HCEC 1CT (cell line): ENCODE measurements around the gene ALKBH3.

Source experiments
- DNase-seq: peaks from one replicate; pipeline ENCODE4 v3.0.0-alpha.2; 2017

The ALKBH3 gene

DNA sequence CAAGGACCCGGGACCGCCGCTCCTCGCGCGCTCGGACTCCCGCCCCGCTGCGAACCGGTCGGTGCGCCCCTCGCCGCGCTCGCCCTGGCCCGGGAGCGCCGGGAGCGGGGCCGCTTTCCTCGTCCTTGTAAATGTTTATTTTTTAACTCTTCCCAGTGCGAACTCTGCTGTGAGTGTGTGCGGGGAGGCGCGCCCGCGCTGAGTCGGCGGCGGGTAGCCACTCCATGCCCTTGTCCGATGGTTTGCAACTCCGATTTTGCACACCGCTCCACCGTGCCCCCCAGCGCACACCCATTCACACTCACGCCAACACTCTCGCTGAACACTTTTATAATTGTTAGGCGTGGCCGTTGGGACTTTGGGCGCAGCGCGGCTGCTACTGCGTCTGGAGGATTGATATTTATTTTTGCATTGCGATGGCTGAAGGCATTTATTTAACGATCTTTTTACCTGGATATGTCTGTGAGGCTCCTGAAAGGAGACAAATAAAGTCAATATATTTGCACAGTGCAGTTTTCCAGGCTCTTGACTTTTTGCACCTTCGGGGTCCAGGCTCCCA is 62.8 kb downstream of the ALKBH3 start:
- DNase-seq = no peak

DNA sequence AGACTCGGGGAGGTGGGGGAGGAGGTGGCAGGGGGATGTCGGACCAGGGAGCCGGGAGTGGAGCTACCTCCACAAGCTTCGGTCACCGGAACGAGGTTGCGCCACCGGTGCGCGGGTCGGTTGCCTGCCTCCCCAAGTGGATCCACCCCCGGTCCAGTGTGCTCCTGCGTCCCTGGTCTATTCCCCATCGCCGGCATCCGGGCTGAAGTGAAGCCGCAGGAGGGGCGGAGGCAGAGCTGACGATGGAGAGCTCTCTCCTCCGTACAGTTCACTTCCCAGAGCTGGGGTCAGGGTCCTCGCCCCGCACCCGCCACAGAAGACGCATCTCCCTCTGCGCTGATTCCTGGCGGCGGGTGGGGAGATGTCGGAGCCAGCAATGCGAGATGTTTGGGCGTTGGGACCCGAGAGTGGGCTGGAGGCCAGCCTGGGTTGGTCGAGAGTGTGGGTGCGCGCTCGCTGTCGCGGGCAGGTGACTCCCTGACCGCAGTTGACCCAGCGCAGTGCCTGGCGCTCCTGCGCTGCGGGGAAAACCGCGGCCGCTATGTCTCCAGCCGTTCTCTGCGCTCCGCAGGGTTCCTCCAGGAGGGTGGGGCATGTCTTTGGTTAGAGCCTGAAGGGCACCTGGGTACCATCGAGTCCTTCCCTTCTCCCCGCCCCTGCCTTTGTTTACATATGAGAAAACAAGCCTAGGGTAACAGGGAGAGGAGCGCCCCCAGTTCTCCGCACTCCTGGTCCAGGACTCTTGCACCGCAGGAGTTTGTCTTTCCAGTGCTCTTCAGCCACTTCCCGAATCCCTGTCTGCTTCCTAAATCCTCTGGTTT is 63.5 kb downstream of the ALKBH3 start:
- DNase-seq = no peak

DNA sequence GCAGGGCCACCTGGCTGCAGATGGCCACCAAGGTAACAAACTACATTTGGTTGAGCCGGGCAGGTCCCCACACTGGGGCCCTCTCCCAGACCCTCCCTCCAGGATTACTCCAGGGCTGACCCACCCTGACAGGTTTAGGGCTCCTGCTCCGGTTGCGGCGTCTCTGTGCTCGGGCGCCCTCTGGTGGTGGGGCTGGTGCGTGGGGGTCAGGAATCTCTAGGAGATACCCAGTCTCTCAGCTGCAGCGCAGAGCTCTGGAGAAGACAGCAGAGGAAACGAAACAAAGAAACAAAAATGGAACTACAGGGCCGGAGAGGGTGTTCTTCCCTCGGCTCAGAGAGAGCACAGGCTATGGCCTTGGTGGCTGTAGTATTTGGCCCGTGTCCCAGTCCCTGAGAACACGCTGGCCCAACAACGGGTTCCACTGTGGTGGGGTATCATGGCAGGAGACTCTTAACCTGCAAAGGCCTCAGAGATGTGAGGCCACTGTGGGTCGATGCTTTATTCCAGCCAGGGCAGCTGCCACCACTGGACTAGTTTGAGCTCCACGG is 64.2 kb downstream of the ALKBH3 start:
- no peak for DNase-seq

DNA sequence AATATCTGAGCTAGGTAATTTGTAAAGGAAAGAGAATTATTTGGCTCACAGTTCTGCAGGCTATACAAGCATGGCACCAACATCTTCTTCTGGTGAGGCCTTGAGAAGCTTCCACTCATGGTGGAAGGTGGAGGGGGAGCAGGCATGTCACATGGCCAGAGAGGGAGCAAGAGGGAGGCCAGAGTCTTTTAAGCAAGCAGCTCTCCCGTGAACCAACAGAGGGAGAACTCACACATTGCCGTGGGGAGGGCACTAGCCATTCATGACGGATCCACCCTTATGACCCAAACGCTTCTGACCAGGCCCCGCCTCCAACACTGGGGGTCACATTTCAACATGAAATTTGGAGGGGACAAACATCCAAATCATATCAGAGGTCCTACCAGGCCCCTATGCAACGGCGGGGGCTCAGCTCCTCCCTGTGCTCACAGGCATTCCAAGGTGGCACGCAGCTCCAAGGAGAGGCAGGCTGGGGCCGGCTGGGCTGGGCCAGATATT is 66.4 kb downstream of the ALKBH3 start:
- DNase-seq = peak; percentile 67

DNA sequence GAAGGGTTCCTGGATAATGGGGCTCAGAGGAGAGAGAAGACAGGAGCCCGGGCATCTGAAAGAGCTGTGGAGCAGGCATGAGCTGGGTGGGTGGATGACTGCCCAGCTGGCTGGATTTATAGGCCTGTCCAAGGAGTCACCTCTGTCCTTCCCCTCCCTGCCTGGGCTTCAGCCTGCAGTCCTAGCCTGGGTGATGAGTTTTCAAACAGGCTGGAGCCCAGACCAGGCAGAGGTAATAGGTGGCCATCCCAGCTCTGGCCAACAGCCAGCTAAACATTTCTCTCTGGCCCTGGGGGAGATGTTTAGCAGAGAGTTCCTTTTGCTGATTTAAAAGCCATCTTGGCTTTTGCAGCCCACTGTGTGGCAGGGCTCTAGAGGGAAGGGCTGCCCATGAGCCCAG is 67.2 kb downstream of the ALKBH3 start:
- no peak for DNase-seq

DNA sequence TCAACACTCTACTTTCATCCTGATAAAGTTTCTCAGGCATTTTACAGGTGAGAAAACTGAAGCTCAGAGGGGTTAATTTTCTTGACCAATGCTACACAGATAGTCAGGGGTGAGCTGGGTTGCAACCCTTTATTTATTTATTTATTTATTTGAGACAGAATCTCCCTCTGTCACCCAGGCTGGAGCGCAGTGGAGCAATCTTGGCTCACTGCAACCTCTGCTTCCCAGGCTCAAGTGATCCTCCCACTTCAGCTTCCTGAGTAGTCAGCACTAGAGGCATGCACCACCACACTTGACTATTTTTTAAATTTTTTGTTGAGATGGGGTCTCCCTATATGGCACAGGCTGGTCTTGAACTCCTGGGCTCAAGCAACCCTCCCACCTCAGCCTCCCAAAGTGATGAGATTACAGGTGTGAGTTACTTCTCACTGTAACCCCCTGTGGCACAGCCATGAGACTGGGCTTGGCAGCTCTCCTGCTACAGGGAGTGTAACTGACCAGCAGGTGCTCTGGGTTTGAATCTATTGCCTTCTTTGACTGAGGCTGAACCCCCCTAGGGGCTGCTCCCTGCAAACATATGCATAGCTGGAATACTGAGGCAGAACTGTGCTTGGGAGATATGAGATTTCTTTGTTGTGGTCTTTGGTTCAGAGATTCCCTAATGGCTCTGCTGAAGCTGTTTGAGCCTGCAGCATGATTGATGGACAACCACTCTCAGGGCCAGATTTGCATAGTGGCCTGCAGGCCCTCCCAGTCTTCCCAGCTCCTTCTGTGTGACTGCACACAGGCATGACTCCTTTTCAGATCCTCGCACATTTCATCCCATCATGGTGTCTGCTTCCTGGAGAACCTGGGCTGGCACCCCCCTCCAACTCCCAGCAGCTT is 68.0 kb downstream of the ALKBH3 start:
- no peak for DNase-seq

GRCh38 chr11:43950311-43950855 is 69.8 kb downstream of the ALKBH3 start:
- DNase-seq = no peak

GRCh38 chr11:43951231-43951630 is 70.6 kb downstream of the ALKBH3 start:
- DNase-seq = no peak

GRCh38 chr11:43952020-43952400 is 71.4 kb downstream of the ALKBH3 start:
- DNase-seq = no peak

DNA sequence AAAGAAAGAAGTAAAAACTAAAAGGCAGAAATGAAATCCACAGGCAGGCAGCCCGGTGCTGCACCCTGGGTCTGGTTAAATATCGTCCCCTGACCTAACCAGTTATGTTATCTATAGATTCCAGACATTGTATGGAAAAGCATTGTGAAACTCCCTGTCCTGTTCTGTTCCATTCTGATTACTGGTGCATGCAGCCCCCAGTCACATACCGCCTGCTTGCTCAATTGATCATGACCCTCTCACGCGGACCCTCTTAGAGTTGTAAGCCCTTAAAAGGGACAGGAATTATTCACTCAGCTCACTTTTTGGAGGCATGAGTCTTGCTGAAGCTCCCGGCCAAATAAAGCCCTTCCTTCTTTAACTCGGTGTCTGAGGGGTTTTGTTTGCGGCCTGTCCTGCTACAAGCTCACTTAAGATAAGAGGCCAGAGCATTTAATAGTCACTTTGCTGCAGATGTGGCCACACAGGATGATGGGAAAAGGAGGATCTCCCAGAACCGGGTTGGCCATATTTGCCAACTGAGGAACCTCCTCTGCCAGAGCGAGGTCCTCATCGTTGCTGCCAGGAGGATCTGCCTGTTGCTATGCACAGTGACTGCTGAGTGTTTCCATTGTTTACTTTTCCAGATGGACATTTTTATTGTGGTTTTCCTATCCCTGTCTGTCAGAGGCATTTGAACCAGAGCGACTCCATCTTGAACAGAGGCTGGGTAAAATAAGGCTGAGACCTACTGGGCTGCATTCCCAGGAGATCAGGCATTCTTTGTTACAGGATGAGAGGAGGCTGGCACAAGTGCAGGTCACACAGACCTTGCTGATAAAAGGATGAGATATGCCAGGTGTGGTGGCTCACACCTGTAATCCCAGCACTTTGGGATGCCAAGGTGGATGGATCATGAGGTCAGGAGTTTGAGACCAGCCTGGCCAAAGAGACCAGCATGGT is 72.0 kb downstream of the ALKBH3 start:
- DNase-seq = no peak

DNA sequence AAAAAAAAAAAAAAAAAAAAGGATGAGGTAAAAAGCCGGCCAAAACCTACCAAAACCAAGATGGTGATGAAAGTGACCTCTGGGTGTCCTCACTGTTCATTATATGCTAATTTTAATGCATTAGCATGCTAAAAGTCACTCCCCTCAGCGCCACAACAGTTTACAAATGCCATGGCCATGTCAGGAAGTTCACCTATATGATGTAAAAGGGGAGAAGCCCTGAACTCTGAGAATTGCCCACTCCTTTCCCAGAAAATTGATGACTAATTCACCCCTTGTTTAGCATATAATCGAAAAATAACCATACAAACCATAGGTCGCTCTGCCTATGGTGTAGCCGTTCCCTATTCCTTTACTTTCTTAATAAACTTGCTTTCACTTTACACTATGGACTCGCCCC is 72.9 kb downstream of the ALKBH3 start:
- DNase-seq = no peak

DNA sequence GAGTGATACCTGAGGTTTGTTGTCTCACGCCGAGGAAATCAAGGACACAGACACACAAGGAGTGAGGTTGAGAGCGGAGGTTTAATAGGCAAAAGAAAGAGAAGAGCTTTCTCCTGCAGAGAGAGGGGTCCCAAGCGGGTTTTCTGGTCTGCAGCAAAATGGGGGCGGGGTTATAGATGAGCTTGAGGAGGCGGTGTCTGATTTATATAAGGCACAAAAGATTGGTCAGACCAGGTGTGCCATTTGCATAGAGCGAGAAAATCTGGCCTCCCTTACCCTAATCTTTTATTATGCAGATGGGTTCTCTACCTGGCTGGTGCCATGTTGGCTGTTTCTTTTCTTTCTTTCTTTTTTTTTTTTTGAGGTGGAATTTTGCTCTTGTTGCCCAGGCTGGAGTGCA is 73.6 kb downstream of the ALKBH3 start:
- DNase-seq = no peak

- DNase-seq = peak; percentile 82
Measured at GRCh38 chr11:43955381-43956118, 74.9 kb downstream of the ALKBH3 start.

DNA sequence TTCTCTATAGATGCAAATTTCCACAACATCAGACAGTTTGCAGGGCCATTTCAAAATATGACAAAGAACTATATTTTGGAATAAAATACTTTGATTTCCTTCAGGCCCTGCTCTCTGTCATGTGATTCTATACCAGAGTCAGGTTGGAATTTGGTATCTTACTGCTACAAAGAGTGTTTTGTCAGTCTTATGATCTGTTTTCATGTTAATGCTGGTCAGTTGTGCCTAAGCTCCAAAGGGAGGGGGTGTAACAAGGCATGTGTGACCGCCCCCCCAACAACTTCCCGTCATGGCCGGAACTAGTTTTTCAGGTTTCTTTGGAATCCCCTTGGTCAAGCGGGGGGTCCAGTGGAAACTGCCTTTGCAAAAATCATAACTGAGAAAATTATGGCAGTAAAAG is 76.9 kb downstream of the ALKBH3 start:
- no peak for DNase-seq

- DNase-seq = no peak
Measured at GRCh38 chr11:43959321-43959995, 78.8 kb downstream of the ALKBH3 start.

DNA sequence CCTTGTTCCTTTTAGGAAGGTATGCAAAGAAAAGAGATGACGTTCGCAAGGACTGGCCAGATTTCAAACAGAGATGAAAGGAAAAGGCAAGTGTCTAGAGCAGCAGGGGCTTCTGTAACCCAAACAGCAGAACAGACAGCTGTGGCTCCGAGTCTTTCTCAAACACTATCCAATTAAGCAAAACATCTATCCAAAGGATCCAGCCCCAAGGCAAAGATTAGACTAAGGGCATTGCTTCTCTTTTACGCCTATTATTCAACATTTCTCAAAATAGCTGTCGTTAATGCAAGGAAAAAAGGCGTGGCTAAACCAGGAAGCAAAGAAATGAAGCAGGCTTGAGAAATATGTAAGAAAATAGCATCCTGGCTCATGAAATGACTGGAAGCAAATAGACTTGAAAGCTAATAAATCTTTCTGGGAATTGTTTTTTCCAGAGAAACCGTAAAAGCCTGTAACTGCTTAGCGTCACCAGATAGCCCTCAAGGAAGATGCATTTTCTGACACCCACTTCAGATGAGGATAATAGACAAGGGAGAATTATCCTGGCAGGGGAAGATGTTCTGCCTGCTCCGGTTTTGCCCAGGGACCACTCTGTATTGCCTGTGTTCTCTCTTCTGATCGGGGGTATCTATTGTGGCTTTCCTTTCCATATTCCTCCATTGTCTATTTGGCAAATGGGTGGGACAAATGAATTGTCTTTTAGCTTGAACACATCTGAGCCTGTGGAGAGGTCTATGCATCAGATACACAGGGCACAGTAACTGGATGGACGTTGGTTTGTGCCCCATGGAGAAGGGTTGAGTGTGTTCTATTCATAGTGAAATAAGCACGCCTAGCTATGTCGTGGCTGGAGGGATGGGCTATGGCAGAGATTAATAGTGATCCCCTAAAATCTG is 82.0 kb downstream of the ALKBH3 start:
- no peak for DNase-seq

- DNase-seq = no peak
Measured at GRCh38 chr11:43963279-43963620, 82.6 kb downstream of the ALKBH3 start.

DNA sequence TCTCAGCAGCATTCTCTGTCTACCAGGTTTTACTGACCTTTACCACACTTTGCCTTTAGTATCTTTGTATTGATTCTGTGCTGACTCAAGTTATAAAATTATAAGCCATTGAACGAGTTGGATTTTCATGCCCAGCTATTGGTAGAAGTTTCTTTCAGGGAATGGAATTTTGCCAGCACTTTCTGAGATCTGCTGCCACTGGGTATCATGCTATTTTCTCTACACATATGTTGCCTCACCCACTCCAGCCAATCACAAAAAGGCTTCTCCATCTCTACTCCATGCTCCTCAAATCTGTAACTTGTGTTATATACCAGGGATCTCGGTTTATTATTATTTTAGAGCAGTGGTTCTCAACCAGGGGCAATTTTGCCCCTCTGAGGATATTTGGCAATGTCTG is 87.0 kb downstream of the ALKBH3 start:
- no peak for DNase-seq

- DNase-seq = no peak
Measured at GRCh38 chr11:43968719-43969118, 88.1 kb downstream of the ALKBH3 start.

- DNase-seq = no peak
Measured at GRCh38 chr11:43969543-43969942, 88.9 kb downstream of the ALKBH3 start.
